ELR (cell line): ENCODE data around the gene KL.

Experiments
- DNase-seq: peaks from one replicate; pipeline ENCODE4 v3.0.0-alpha.2; 2015; ENCODE audit warnings: low read depth

The KL gene

DNA sequence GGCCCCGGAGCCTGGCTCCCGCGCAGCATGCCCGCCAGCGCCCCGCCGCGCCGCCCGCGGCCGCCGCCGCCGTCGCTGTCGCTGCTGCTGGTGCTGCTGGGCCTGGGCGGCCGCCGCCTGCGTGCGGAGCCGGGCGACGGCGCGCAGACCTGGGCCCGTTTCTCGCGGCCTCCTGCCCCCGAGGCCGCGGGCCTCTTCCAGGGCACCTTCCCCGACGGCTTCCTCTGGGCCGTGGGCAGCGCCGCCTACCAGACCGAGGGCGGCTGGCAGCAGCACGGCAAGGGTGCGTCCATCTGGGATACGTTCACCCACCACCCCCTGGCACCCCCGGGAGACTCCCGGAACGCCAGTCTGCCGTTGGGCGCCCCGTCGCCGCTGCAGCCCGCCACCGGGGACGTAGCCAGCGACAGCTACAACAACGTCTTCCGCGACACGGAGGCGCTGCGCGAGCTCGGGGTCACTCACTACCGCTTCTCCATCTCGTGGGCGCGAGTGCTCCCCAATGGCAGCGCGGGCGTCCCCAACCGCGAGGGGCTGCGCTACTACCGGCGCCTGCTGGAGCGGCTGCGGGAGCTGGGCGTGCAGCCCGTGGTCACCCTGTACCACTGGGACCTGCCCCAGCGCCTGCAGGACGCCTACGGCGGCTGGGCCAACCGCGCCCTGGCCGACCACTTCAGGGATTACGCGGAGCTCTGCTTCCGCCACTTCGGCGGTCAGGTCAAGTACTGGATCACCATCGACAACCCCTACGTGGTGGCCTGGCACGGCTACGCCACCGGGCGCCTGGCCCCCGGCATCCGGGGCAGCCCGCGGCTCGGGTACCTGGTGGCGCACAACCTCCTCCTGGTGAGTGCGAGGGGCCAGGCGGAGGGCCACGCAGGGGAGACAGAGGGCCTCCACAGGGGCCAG lies at the start of gene KL:
KL (plus strand) TSS at position 10 of the 909 bp plus-strand sequence; CDS start at position 28, 18 bp downstream.
- DNase-seq: no peak

DNA sequence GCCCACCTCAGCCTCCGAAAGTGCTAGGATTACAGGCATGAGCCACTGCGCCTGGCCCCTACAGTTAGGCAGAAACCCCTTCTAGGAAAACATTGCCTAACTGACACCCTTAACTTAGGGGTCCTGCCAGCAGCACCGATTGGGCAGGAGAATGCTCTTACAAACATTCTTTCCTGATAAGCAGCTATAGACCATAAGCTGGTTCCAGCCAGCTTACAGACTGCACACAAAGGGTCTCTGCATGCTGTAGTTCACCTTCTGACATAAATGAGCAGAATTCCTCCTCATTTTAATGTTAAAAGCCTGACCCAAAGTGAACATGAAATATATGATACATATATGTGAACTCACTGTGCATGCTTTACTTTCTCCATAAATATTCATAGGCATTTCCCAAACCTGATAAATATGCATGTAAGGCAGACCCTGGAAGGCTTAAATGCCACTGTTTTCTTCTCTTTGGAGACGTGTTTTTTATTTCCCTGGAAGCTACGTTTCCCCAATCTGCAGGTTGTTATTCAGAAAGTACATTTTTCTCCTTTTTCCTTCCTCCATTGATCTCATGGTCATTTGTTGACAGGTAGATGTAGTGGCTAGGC lies 48.5 kb upstream of the KL start:
- DNase-seq: no peak

DNA sequence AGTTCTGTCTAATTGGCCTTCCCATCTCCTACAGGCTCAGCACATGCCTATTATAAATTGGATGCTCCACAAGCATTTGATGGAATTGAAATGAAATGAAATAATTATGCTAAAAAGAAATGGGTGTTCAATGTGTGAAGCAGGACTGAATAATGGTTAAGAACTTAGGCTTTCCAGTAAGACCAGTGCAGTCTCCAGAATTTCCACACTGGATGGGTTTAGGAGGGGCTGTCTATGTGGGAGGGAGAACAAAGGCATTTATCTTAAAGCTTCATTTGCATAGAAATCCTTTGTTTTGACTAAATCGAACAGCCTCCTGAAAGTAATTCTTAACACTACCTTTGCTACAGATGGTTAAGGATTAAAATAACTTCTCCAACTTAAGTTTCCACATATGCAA lies 47.9 kb upstream of the KL start:
- DNase-seq: no peak

DNA sequence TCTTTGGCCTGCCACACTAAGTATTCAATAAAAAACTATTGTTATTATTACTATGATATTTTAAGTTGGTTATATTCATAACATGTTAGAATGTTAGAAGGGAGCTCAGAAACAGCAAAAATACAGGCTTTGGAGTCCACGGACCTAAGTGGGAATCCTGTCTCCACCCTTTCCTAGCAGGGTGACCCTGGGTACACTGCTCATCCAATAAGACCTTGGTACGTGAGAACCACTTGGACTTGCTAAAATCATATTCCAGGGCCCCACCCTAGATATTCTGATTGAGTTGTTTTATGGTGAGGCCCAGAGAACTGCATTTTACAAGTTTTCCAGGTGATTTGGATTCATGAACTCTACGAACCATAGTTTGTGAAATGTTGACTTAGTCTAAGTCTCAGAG lies 47.4 kb upstream of the KL start:
- DNase-seq: no peak

- peak; percentile 63 for DNase-seq
These were observed 46.7 kb upstream of the KL start for GRCh38 chr13:32969516-32969941.

DNA sequence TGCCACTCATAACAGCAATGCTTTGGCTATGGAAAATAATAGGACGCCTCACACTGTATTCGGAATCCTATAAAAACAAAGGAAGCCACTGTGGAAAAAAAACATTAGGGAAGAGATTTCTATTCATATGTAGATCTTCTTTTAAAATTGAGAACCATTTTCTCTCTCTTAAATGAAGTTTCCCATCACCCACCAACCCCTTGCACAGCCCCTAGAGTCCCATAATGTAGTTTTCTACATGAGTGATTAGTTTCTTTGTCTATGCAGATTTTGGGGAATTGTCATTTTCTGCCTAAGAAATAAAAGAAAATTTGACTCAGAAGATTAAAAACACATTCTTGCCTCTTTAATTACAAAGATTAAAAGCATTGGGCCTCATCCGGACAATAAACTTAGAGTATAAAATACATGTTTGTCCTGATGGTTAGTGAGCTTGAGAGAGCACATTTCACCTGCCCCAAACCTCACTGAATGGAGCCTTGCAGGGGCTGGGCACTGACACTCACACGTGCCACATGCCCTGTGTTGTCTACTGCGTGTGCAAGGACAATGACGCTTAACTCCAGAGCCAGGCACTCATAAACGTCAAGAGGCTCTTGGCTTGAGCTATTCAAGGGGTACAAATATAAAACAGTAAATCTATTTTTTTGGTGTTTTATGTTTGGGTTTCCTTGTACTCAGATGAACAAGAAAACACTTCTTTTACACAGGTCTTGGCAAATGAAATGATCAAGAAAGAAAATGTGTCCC lies 40.0 kb upstream of the KL start:
- no peak for DNase-seq

DNA sequence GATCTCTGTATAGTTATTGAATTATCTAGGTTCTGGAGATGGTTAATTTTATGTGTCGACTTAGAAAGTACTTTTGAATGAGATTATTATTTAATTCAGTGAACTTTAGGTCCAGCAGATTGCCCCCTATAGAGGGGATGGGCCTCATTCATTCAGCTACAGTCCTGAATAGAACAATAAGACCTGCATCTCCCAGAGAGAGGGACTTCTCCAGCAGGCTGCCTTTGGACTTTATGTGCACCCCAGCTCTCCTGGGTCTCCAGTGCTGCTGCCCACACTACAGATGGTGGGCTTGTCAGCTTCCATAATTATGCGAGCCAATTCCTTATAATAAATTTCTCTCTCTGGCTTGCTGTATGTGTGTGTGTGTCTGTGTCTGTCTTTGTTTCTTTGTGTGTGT lies 39.3 kb upstream of the KL start:
- DNase-seq: no peak

GRCh38 chr13:32977321-32977720 lies 38.9 kb upstream of the KL start:
- no peak for DNase-seq

DNA sequence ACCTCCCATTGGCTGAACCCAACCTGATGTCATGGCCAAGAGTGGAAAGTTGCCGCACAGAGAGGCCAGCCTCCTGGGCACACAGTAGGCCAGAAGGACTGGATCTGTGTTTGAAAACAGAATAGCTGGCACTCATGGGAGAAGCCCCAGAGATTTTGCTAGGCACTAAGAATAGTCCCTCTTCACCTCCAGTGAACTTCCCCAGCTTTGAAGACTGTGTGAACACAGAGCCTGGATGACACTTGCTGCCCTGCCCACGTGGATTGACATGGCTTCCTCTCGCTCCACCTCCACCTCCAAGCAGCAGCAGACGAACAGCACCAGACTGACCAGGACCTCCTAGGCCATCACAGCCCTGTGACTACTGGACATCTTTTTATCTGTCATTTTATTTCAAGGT lies 37.9 kb upstream of the KL start:
- DNase-seq: no peak

DNA sequence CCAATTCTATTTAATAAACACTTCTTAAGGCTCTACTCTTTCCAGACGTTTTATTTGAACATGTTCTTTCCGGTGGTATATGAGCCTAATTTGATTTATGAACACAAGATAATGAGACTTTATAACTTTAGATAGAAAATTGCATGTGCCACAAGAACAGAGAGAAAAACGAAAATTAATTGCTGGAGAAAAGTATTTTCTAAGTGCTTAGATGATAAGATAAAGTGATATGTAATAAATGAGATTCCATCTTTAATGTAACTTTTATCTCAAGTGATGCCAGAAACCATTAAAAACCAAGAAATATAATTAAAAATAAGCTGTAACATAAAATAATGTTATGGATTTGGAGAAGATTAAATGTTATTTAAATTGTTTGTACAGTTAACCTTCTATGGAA lies 33.2 kb upstream of the KL start:
- DNase-seq: no peak

- DNase-seq: peak; percentile 65
These were observed 31.2 kb upstream of the KL start for GRCh38 chr13:32984857-32985626.

GRCh38 chr13:32986552-32986951 lies 29.7 kb upstream of the KL start:
- DNase-seq: no peak

DNA sequence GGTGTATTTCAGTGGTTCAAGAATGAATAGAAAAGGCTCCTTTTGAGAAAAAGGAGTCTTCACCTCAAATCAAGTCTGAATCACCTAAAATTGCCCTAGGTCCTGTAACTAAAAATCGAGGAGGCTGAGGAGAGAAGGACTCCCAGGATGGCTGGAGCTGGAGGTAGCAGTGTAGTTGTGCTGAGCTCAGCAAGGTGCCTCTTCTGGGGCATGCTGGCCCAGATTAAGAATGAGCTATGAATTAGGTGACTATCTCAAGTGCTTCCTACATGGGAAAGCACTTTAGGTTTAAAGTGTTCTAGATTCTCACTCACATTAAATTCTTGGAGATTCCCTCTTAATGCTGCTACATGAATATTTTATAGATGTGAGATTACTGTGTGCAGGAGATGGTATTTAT lies 28.8 kb upstream of the KL start:
- DNase-seq: no peak

- DNase-seq: peak; percentile 5
These were observed 27.5 kb upstream of the KL start for GRCh38 chr13:32988608-32989289.

GRCh38 chr13:32989290-32989667 lies 26.9 kb upstream of the KL start:
- no peak for DNase-seq

- DNase-seq: peak; percentile 23
These were observed 26.3 kb upstream of the KL start for GRCh38 chr13:32989942-32990341.

GRCh38 chr13:32993145-32993544 lies 23.1 kb upstream of the KL start:
- no peak for DNase-seq

- DNase-seq: no peak
These were observed 18.8 kb upstream of the KL start for GRCh38 chr13:32997399-32997798.

DNA sequence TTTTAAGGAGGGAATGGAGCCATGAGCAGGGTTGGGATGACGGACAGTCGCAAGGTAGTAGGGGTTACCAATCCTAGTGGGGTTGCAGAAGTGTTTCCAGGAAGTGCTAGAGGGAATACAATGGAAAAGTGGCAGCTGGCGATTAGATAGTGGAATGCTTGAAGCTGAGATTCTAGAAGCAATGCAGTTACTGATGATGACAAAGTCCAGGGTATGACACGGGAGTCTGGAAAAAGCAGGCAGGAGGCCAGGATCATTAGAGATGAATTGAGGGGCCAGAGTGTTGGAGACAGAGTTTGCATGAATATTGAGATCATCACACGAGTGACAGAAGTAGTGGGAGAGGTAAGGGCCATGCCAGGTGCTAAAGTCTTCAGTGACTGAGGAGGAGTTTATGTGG lies 17.3 kb upstream of the KL start:
- DNase-seq: no peak

GRCh38 chr13:33000365-33000764 lies 15.9 kb upstream of the KL start:
- DNase-seq: no peak

GRCh38 chr13:33003458-33004019 lies 12.7 kb upstream of the KL start:
- no peak for DNase-seq
